K562 (cell line): Measurements from ENCODE around the gene GRB2. TPM values are rescaled to one million over a fixed set of nuclear protein-coding genes. Genes with fewer than 3 reads are reported as not detected.
A peak's percentile ranks its signal among the peaks of the same experiment; 100 is the strongest.

Experiments used
- ARID3A ChIP-seq: IDR thresholded peaks from 2 replicates; pipeline ENCODE4 v1.6.1; 2012; ENCODE audit warnings: low read depth, low read length, improper control_type of control experiment, borderline replicate concordance
- BHLHE40 ChIP-seq: IDR thresholded peaks from 2 replicates; pipeline ENCODE4 v1.6.1; 2011; ENCODE audit warnings: low read length, improper control_type of control experiment
- CBX1 ChIP-seq: sonication (generic); IDR thresholded peaks from 2 replicates; pipeline ENCODE4 v1.6.1; 2016; ENCODE audit warnings: antibody characterized with exemption, low read depth, mild to moderate bottlenecking
- EWSR1 ChIP-seq: fragments of 450-650 bp; IDR thresholded peaks from 2 replicates; pipeline ENCODE4 v1.6.1; 2018; ENCODE audit warnings: borderline replicate concordance, mild to moderate bottlenecking, low read depth, moderate library complexity; ENCODE audit not compliant: partially characterized antibody
- HNRNPL ChIP-seq: fragments of 200-400 bp; formaldehyde crosslinking; IDR thresholded peaks from 2 replicates; pipeline ENCODE4 v1.6.1; 2017; ENCODE audit warnings: low read depth, mild to moderate bottlenecking, low read length
- KDM2B ChIP-seq: fragments of 250-450 bp; sonication (Bioruptor Pico); IDR thresholded peaks from 2 replicates; pipeline ENCODE4 v1.8.0; 2021; ENCODE audit warnings: mild to moderate bottlenecking, moderate library complexity
- MCM7 ChIP-seq, 2 experiments: fragments of 450-650 bp; IDR thresholded peaks; 2 replicates each; pipeline ENCODE4 v1.6.1; 2016 to 2018
- NONO ChIP-seq, 2 experiments: fragments of 200-400 bp in 1 of 2; fragments of 450-650 bp in 1 of 2; formaldehyde crosslinking in 1 of 2; IDR thresholded peaks; 2 replicates each; pipeline ENCODE4 v1.6.1; 2017; ENCODE audit warnings: low read depth in 2 of 2, mild to moderate bottlenecking in 2 of 2, moderate library complexity in 2 of 2, low read length in 1 of 2
- NR2C1 ChIP-seq, 2 experiments: fragments of 450-650 bp; IDR thresholded peaks; 2 replicates each; pipeline ENCODE4 v1.6.1; 2017; ENCODE audit warnings: mild to moderate bottlenecking in 2 of 2, antibody characterized with exemption in 1 of 2, inconsistent platforms in 1 of 2, missing compliant biosample characterization in 1 of 2, missing genetic modification characterization in 1 of 2
- SAFB ChIP-seq: fragments of 200-400 bp; formaldehyde crosslinking; IDR thresholded peaks from 2 replicates; pipeline ENCODE4 v1.6.1; 2017; ENCODE audit warnings: low read depth, low read length, borderline replicate concordance
- SMAD3 ChIP-seq: fragments of 450-650 bp; formaldehyde crosslinking; conservative IDR thresholded peaks from 2 replicates; pipeline ENCODE4 v1.4.0; 2020; ENCODE audit warnings: mild to moderate bottlenecking
- SMARCB1 ChIP-seq: IDR thresholded peaks from 2 replicates; pipeline ENCODE4 v1.6.1; 2011; ENCODE audit warnings: improper control_type of control experiment, low read depth; ENCODE audit not compliant: insufficient read length
- ZNF121 ChIP-seq: sonication (generic); formaldehyde crosslinking; conservative IDR thresholded peaks from 2 replicates; pipeline ENCODE4 v1.8.0; 2022; ENCODE audit warnings: missing genetic modification reagents
- ZNF584 ChIP-seq: fragments of 200-800 bp; sonication (Bioruptor generic); IDR thresholded peaks from 2 replicates; pipeline ENCODE4 v1.6.1; 2016; ENCODE audit warnings: low read depth, mild to moderate bottlenecking, missing genetic modification characterization, missing compliant biosample characterization
- polyA plus RNA-seq, 8 experiments: library from polyadenylated mRNA; depleted of rRNA in 4 of 8; stranded (reverse) in 5 of 8; unstranded in 3 of 8; fragments of >200 nt; fragmentation: Nextera tagmentation in 2 of 8; fragmentation: Illumina TruSeq in 1 of 8; extraction: Ambion mirVana in 2 of 8; extraction: Trizol in 1 of 8; gene quantifications; 2 replicates each; pipeline versions ENCODE4 v1.2.1 to v1.2.3, GENCODE V29; 2011 to 2014; ENCODE audit warnings: inconsistent platforms in 1 of 8, missing spikeins in 1 of 8
- total RNA-seq, 7 experiments: library from RNA; depleted of rRNA in 6 of 7; stranded (reverse); fragments of >200 nt in 6 of 7; fragmentation: Illumina TruSeq in 2 of 7; extraction: Trizol in 2 of 7; gene quantifications; 2 replicates each; pipeline versions ENCODE4 v1.2.1 to v1.2.3, GENCODE V29; 2011 to 2021; ENCODE audit warnings: low replicate concordance in 1 of 7
- TF ChIP-seq, protein P1 (sequence below), 2 experiments: fragments of 150-350 bp in 1 of 2; IDR thresholded peaks; 2 replicates each; pipeline ENCODE4 v1.6.1; 2012 to 2016; ENCODE audit warnings: low read depth in 2 of 2, low read length in 2 of 2, mild to moderate bottlenecking in 1 of 2, moderate library complexity in 1 of 2
- TF ChIP-seq, protein P2 (sequence below): sonication (generic); formaldehyde crosslinking; IDR thresholded peaks from 2 replicates; pipeline ENCODE4 v1.9.0; 2022; ENCODE audit warnings: mild to moderate bottlenecking, missing genetic modification reagents
- TF ChIP-seq, protein P3 (sequence below): fragments of 250-450 bp; sonication (Bioruptor Pico); IDR thresholded peaks from 2 replicates; pipeline ENCODE4 v1.9.0; 2021; ENCODE audit warnings: mild to moderate bottlenecking, inconsistent platforms

GRB2 gene
- total and polyA plus RNA-seq, 9 of the 15 experiments (the other 6 are each of a cell fraction or from before 2014, with no cell fraction given) = 57.2 to 136 (median 84.8) TPM

DNA sequence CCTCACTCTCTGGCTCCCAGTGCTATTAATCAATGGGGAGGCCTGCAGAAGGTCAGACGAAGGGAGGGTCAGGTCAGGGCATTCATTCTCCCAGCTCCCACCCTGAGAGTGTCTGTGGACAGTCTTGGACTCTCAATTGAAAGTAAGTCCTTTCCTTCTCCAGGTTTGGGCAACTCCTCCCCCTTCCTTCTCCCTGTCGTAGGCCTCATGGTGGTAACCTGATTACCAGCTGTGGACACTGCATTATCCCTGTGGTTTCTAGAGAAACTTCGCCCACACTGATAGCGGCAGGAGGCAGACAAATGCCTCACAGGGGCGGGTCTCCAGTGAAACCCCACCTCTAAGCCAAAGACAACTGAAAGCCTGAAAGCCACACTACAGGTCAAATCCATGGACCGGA lies 58.6 kb downstream of the GRB2 start (continued):
- TF ChIP-seq ARID3A (no peak), ZNF584 (CRISPR knock-in tag) (no peak), KDM2B (CRISPR knock-in tag) (no peak), SAFB (no peak), SMAD3 (CRISPR knock-in tag) (no peak), NR2C1 (IDR thresholded peaks at IDR 0.05) (no peak), NR2C1 (tag; IDR thresholded peaks at IDR 0.05) (no peak), BHLHE40 (peak; percentile 29; the same call in 1 of the 2 replicates), EWSR1 (no peak), CBX1 (no peak), NONO (IDR thresholded peaks at IDR 0.05; ENCODE audit: low read depth in 2 of 2, low read length in 1 of 2) (no peak; a peak in 1 of 4 replicates), HNRNPL (no peak), MCM7 (IDR thresholded peaks at IDR 0.05) (no peak), SMARCB1 (no peak), ZNF121 (CRISPR knock-in tag) (no peak)
- TF ChIP-seq, protein P1, sequence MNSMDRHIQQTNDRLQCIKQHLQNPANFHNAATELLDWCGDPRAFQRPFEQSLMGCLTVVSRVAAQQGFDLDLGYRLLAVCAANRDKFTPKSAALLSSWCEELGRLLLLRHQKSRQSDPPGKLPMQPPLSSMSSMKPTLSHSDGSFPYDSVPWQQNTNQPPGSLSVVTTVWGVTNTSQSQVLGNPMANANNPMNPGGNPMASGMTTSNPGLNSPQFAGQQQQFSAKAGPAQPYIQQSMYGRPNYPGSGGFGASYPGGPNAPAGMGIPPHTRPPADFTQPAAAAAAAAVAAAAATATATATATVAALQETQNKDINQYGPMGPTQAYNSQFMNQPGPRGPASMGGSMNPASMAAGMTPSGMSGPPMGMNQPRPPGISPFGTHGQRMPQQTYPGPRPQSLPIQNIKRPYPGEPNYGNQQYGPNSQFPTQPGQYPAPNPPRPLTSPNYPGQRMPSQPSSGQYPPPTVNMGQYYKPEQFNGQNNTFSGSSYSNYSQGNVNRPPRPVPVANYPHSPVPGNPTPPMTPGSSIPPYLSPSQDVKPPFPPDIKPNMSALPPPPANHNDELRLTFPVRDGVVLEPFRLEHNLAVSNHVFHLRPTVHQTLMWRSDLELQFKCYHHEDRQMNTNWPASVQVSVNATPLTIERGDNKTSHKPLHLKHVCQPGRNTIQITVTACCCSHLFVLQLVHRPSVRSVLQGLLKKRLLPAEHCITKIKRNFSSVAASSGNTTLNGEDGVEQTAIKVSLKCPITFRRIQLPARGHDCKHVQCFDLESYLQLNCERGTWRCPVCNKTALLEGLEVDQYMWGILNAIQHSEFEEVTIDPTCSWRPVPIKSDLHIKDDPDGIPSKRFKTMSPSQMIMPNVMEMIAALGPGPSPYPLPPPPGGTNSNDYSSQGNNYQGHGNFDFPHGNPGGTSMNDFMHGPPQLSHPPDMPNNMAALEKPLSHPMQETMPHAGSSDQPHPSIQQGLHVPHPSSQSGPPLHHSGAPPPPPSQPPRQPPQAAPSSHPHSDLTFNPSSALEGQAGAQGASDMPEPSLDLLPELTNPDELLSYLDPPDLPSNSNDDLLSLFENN (IDR thresholded peaks at IDR 0.05; ENCODE audit: low read depth in 2 of 2, low read length in 2 of 2) = peak in 1 of 2 experiments; percentile 73; a peak in 1 of 4 replicates
- TF ChIP-seq, protein P2, sequence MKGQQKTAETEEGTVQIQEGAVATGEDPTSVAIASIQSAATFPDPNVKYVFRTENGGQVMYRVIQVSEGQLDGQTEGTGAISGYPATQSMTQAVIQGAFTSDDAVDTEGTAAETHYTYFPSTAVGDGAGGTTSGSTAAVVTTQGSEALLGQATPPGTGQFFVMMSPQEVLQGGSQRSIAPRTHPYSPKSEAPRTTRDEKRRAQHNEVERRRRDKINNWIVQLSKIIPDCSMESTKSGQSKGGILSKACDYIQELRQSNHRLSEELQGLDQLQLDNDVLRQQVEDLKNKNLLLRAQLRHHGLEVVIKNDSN (CRISPR knock-in tag) = no peak
- TF ChIP-seq, protein P3, sequence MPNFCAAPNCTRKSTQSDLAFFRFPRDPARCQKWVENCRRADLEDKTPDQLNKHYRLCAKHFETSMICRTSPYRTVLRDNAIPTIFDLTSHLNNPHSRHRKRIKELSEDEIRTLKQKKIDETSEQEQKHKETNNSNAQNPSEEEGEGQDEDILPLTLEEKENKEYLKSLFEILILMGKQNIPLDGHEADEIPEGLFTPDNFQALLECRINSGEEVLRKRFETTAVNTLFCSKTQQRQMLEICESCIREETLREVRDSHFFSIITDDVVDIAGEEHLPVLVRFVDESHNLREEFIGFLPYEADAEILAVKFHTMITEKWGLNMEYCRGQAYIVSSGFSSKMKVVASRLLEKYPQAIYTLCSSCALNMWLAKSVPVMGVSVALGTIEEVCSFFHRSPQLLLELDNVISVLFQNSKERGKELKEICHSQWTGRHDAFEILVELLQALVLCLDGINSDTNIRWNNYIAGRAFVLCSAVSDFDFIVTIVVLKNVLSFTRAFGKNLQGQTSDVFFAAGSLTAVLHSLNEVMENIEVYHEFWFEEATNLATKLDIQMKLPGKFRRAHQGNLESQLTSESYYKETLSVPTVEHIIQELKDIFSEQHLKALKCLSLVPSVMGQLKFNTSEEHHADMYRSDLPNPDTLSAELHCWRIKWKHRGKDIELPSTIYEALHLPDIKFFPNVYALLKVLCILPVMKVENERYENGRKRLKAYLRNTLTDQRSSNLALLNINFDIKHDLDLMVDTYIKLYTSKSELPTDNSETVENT (CRISPR knock-in tag) = no peak
